Mesendoderm (in vitro differentiated cells): ENCODE data around the gene GAPDHS.

Experiments
- DNase-seq: peaks from one replicate; pipeline ENCODE4 v3.0.0; 2013
- H2AK5ac ChIP-seq: 2 replicates; pipeline ENCODE4 v1.6.1; 2013; ENCODE audit warnings: low read length, inconsistent platforms
- H2BK120ac ChIP-seq: 2 replicates; pipeline ENCODE4 v1.6.1; 2013; ENCODE audit warnings: low read depth, mild to moderate bottlenecking, low read length, moderate library complexity, mixed read lengths
- H2BK15ac ChIP-seq: replicated peaks from 2 replicates; pipeline ENCODE4 v1.6.1; 2013; ENCODE audit warnings: low read depth, mild to moderate bottlenecking, moderate library complexity
- H2BK5ac ChIP-seq: 2 replicates; pipeline ENCODE4 v1.6.1; 2013; ENCODE audit warnings: low read length, inconsistent platforms
- H3K18ac ChIP-seq: 2 replicates; pipeline ENCODE4 v1.6.1; 2013; ENCODE audit warnings: mild to moderate bottlenecking, low read length, mixed read lengths
- H3K23ac ChIP-seq: one replicate; pipeline ENCODE4 v1.6.1; 2013; ENCODE audit warnings: low read length
- H3K27ac ChIP-seq: 2 replicates; pipeline ENCODE4 v1.5.1; 2013; ENCODE audit warnings: low read depth, mild to moderate bottlenecking, inconsistent platforms, low read length, moderate library complexity
- H3K27me3 ChIP-seq: 2 replicates; pipeline ENCODE4 v1.6.1; 2013; ENCODE audit warnings: low read length, control low read depth, mild to moderate bottlenecking, inconsistent platforms; ENCODE audit not compliant: insufficient read depth, poor library complexity
- H3K36me3 ChIP-seq: 2 replicates; pipeline ENCODE4 v1.6.1; 2013; ENCODE audit warnings: low read length, inconsistent platforms; ENCODE audit not compliant: control insufficient read depth, insufficient read depth
- H3K4ac ChIP-seq: one replicate; pipeline ENCODE4 v1.6.1; 2013; ENCODE audit warnings: low read depth, mild to moderate bottlenecking, low read length, moderate library complexity
- H3K4me1 ChIP-seq: 2 replicates; pipeline ENCODE4 v1.6.1; 2013; ENCODE audit warnings: low read depth, low read length, inconsistent platforms; ENCODE audit not compliant: control insufficient read depth
- H3K4me2 ChIP-seq: 2 replicates; pipeline ENCODE4 v1.6.1; 2013; ENCODE audit warnings: low read length
- H3K4me3 ChIP-seq: 2 replicates; pipeline ENCODE4 v1.5.1; 2013; ENCODE audit warnings: mild to moderate bottlenecking, low read length
- H3K56ac ChIP-seq: one replicate; pipeline ENCODE4 v1.6.1; 2013; ENCODE audit warnings: low read length
- H3K79me1 ChIP-seq: 2 replicates; pipeline ENCODE4 v1.6.1; 2013; ENCODE audit warnings: low read length, inconsistent platforms
- H3K79me2 ChIP-seq: 2 replicates; pipeline ENCODE4 v1.6.1; 2013; ENCODE audit warnings: mild to moderate bottlenecking, low read length; ENCODE audit not compliant: control insufficient read depth, insufficient read depth
- H3K9ac ChIP-seq: 2 replicates; pipeline ENCODE4 v1.6.1; 2013; ENCODE audit warnings: low read length, inconsistent platforms
- H4K5ac ChIP-seq: one replicate; pipeline ENCODE4 v1.6.1; 2013; ENCODE audit warnings: low read length
- H4K8ac ChIP-seq: one replicate; pipeline ENCODE4 v1.6.1; 2013; ENCODE audit warnings: low read depth, mild to moderate bottlenecking, control low read depth, low read length, moderate library complexity
- WGBS: extraction: QIAGEN DNeasy Blood & Tissue Kit; methylation state at CpG from one replicate; pipeline ENCODE4 v1.1.7; 2013; ENCODE audit warnings: low lambda C conversion rate, missing lambda C conversion rate; ENCODE audit not compliant: insufficient coverage; ENCODE audit errors: extremely low coverage; 5-methylcytosine and 5-hydroxymethylcytosine counted together

GAPDHS gene

GRCh38 chr19:35542209-35542608 is 9.0 kb downstream of the GAPDHS start:
- no peak overlapping the region for H3K23ac ChIP-seq
- no peak overlapping the region for H3K4ac ChIP-seq
- no CpG with 5 or more reads among the region's 11 CpGs for WGBS
- no peak overlapping the region for H2AK5ac ChIP-seq
- no peaks in the 10 kb centered on the region for H3K27me3 ChIP-seq
- H2BK15ac ChIP-seq = no peak overlapping the region
- peaks cover 27% of the 10 kb centered on the region for H3K79me1 ChIP-seq
- H2BK120ac ChIP-seq = no peak overlapping the region
- H3K27ac ChIP-seq = no peak overlapping the region
- H3K18ac ChIP-seq = no peak overlapping the region
- H3K4me2 ChIP-seq = no peak overlapping the region
- peaks cover 6% of the 10 kb centered on the region for H3K4me1 ChIP-seq
- no peak overlapping the region for H3K9ac ChIP-seq
- no peak overlapping the region for H3K4me3 ChIP-seq
- H3K79me2 ChIP-seq = peaks cover 21% of the 10 kb centered on the region
- no peaks in the 10 kb centered on the region for H3K36me3 ChIP-seq
- no peak for DNase-seq
- no peak overlapping the region for H4K8ac ChIP-seq
- H2BK5ac ChIP-seq = no peak overlapping the region
- no peak overlapping the region for H3K56ac ChIP-seq
- H4K5ac ChIP-seq = no peak overlapping the region

GRCh38 chr19:35543280-35544109 is 10.2 kb downstream of the GAPDHS start:
- Histone ChIP-seq H2AK5ac (no peak overlapping the region), H3K79me1 (peaks cover 30% of the 10 kb centered on the region), H3K79me2 (peaks cover 21% of the 10 kb centered on the region), H3K27me3 (no peaks in the 10 kb centered on the region), H3K9ac (no peak overlapping the region), H4K5ac (no peak overlapping the region), H2BK5ac (no peak overlapping the region), H3K56ac (no peak overlapping the region), H3K4me1 (peaks cover 6% of the 10 kb centered on the region), H3K36me3 (peaks cover 2% of the 10 kb centered on the region), H3K4ac (no peak overlapping the region), H3K23ac (no peak overlapping the region), H4K8ac (no peak overlapping the region), H3K4me3 (no peak overlapping the region), H2BK120ac (no peak overlapping the region), H2BK15ac (no peak overlapping the region), H3K27ac (no peak overlapping the region), H3K18ac (no peak overlapping the region), H3K4me2 (no peak overlapping the region)
- DNase-seq = no peak
- WGBS = no CpG with 5 or more reads among the region's 15 CpGs

GRCh38 chr19:35544110-35544802 is 11.0 kb downstream of the GAPDHS start:
- Histone ChIP-seq H3K4me3 (peak overlapping the region; percentile 87), H3K27ac (no peak overlapping the region), H2BK120ac (no peak overlapping the region), H3K4me2 (peak overlapping the region; percentile 93), H4K5ac (no peak overlapping the region), H3K18ac (no peak overlapping the region), H2BK15ac (no peak overlapping the region), H3K9ac (peak overlapping the region; percentile 92), H3K27me3 (no peaks in the 10 kb centered on the region), H3K4ac (no peak overlapping the region), H3K23ac (peak overlapping the region; percentile 20), H4K8ac (no peak overlapping the region), H3K36me3 (peaks cover 2% of the 10 kb centered on the region), H2BK5ac (no peak overlapping the region), H3K56ac (peak overlapping the region; percentile 97), H2AK5ac (peak overlapping the region; percentile 5), H3K79me2 (peaks cover 21% of the 10 kb centered on the region), H3K79me1 (peaks cover 30% of the 10 kb centered on the region), H3K4me1 (peaks cover 6% of the 10 kb centered on the region)
- no peak for DNase-seq
- no CpG with 5 or more reads among the region's 3 CpGs for WGBS

- peak within 1 kb of the TSS; percentile 70 for H3K18ac ChIP-seq
- peak within 1 kb of the TSS; percentile 59 for H3K23ac ChIP-seq
- no peak within 1 kb of the TSS for H3K27ac ChIP-seq
- peaks cover 2% of the 10 kb centered on the region for H3K36me3 ChIP-seq
- H3K9ac ChIP-seq = peak within 1 kb of the TSS; percentile 96
- peaks cover 6% of the 10 kb centered on the region for H3K4me1 ChIP-seq
- peak within 1 kb of the TSS; percentile 93 for H3K4me3 ChIP-seq
- H3K79me1 ChIP-seq = peaks cover 30% of the 10 kb centered on the region
- H3K56ac ChIP-seq = peak within 1 kb of the TSS; percentile 97
- peaks cover 21% of the 10 kb centered on the region for H3K79me2 ChIP-seq
- H4K5ac ChIP-seq = no peak within 1 kb of the TSS
- peak within 1 kb of the TSS; percentile 93 for H2AK5ac ChIP-seq
- H3K4me2 ChIP-seq = peak within 1 kb of the TSS; percentile 93
- peak within 1 kb of the TSS; percentile 69 for H4K8ac ChIP-seq
- H2BK5ac ChIP-seq = no peak within 1 kb of the TSS
- DNase-seq = peak; percentile 92
- H2BK15ac ChIP-seq = no peak within 1 kb of the TSS
- no peaks in the 10 kb centered on the region for H3K27me3 ChIP-seq
- no peak within 1 kb of the TSS for H2BK120ac ChIP-seq
- no CpG with 5 or more reads among the region's 85 CpGs for WGBS
- peak within 1 kb of the TSS; percentile 77 for H3K4ac ChIP-seq
Measured at GRCh38 chr19:35545001-35545854, 12.0 kb downstream of the GAPDHS start, which contains the start of gene TMEM147. Gene TMEM147 (plus strand): TSS chr19:35545626. CDS start chr19:35545740, 114 bp downstream.

GRCh38 chr19:35545855-35546381 is 12.7 kb downstream of the GAPDHS start:
- no peak overlapping the region for H4K5ac ChIP-seq
- peaks cover 21% of the 10 kb centered on the region for H3K79me2 ChIP-seq
- H3K56ac ChIP-seq = peak overlapping the region; percentile 97
- WGBS = no CpG with 5 or more reads among the region's 27 CpGs
- peak overlapping the region; percentile 96 for H3K9ac ChIP-seq
- no peaks in the 10 kb centered on the region for H3K27me3 ChIP-seq
- peak overlapping the region; percentile 59 for H3K23ac ChIP-seq
- peak; percentile 44 for DNase-seq
- H3K36me3 ChIP-seq = peaks cover 2% of the 10 kb centered on the region
- H3K4me3 ChIP-seq = peak overlapping the region; percentile 93
- H3K4me2 ChIP-seq = peak overlapping the region; percentile 71
- no peak overlapping the region for H2BK120ac ChIP-seq
- H3K4me1 ChIP-seq = peaks cover 6% of the 10 kb centered on the region
- peaks cover 30% of the 10 kb centered on the region for H3K79me1 ChIP-seq
- no peak overlapping the region for H2BK5ac ChIP-seq
- H3K18ac ChIP-seq = peak overlapping the region; percentile 43
- H4K8ac ChIP-seq = peak overlapping the region; percentile 69
- H3K27ac ChIP-seq = no peak overlapping the region
- H2BK15ac ChIP-seq = no peak overlapping the region
- no peak overlapping the region for H2AK5ac ChIP-seq
- peak overlapping the region; percentile 70 for H3K4ac ChIP-seq
